Immature natural killer cell (primary cell): ENCODE data around the gene TCF3. TPM values are rescaled to one million over a fixed set of nuclear protein-coding genes. Genes with fewer than 3 reads are reported as not detected.
A peak's percentile ranks its signal among the peaks of the same experiment; 100 is the strongest.

ENCODE experiments used
- DNase-seq, 3 donors: peaks; one replicate each; pipeline ENCODE4 v3.0.0; 2022; ENCODE audit warnings: mixed read lengths in 1 of 3
- H3K27ac Mint-ChIP-seq, 6 donors: one replicate each; pipeline ENCODE4 v1.8.0; 2020; ENCODE audit warnings: mixed read lengths in 6 of 6, mild to moderate bottlenecking in 5 of 6, inconsistent platforms in 4 of 6, moderate library complexity in 3 of 6
- H3K27me3 Mint-ChIP-seq, 3 donors: one replicate each; pipeline ENCODE4 v1.8.0; 2020 to 2021; ENCODE audit warnings: low read depth in 3 of 3, mild to moderate bottlenecking in 3 of 3, mixed read lengths in 3 of 3, moderate library complexity in 3 of 3, inconsistent platforms in 1 of 3
- H3K36me3 Mint-ChIP-seq, 3 donors: one replicate each; pipeline ENCODE4 v1.8.0; 2020; ENCODE audit warnings: mixed read lengths in 3 of 3, inconsistent platforms in 2 of 3, mild to moderate bottlenecking in 2 of 3
- H3K4me1 Mint-ChIP-seq, 2 donors: one replicate each; pipeline ENCODE4 v1.8.0; 2020; ENCODE audit warnings: inconsistent platforms in 2 of 2, mild to moderate bottlenecking in 2 of 2, mixed read lengths in 2 of 2, moderate library complexity in 1 of 2
- H3K4me3 Mint-ChIP-seq, 5 donors: one replicate each; pipeline ENCODE4 v1.8.0; 2020; ENCODE audit warnings: mild to moderate bottlenecking in 5 of 5, mixed read lengths in 5 of 5, inconsistent platforms in 3 of 5, moderate library complexity in 3 of 5
- H3K9me3 Mint-ChIP-seq, 6 donors: one replicate each; pipeline ENCODE4 v1.8.0; 2020; ENCODE audit warnings: mild to moderate bottlenecking in 6 of 6, mixed read lengths in 6 of 6, inconsistent platforms in 4 of 6, moderate library complexity in 3 of 6
- polyA plus RNA-seq, 3 donors: library from polyadenylated mRNA; unstranded; fragments of 300-500 nt; fragmentation: Illumina TruSeq; gene quantifications; one replicate each; pipeline ENCODE4 v1.2.3, GENCODE V29; 2021

Gene TCF3
- polyA plus RNA-seq, 3 donors from 2014 or later, result 1.9 to 6.3 (median 6.0) TPM

GRCh38 chr19:1579222-1579621 is 73.2 kb downstream of the TCF3 start:
- Mint-ChIP-seq H3K27me3 (peaks cover 0 to 2% (median 0%) of the 10 kb centered on the region in 3 donors), H3K4me1 (no peaks in the 10 kb centered on the region), H3K27ac (no peak overlapping the region), H3K36me3 (peaks cover 0 to 8% (median 6%) of the 10 kb centered on the region in 3 donors), H3K9me3 (no peaks in the 10 kb centered on the region), H3K4me3 (no peak overlapping the region)
- no peak for DNase-seq

GRCh38 chr19:1577929-1578618 is 74.3 kb downstream of the TCF3 start:
- H3K9me3 Mint-ChIP-seq, result no peaks in the 10 kb centered on the region
- no peak overlapping the region for H3K27ac Mint-ChIP-seq
- peaks cover 0 to 2% (median 2%) of the 10 kb centered on the region in 3 donors for H3K27me3 Mint-ChIP-seq
- H3K4me1 Mint-ChIP-seq, result no peaks in the 10 kb centered on the region
- DNase-seq, result no peak
- H3K36me3 Mint-ChIP-seq, result peaks cover 0 to 6% (median 4%) of the 10 kb centered on the region in 3 donors
- H3K4me3 Mint-ChIP-seq, result no peak overlapping the region

- H3K27me3 Mint-ChIP-seq, result peaks cover 0 to 2% (median 2%) of the 10 kb centered on the region in 3 donors
- H3K4me1 Mint-ChIP-seq, result no peaks in the 10 kb centered on the region
- H3K4me3 Mint-ChIP-seq, result no peak overlapping the region
- peaks cover 0 to 6% (median 4%) of the 10 kb centered on the region in 3 donors for H3K36me3 Mint-ChIP-seq
- no peak for DNase-seq
- H3K9me3 Mint-ChIP-seq, result no peaks in the 10 kb centered on the region
- H3K27ac Mint-ChIP-seq, result no peak overlapping the region
Measured at GRCh38 chr19:1577090-1577928, 75.1 kb downstream of the TCF3 start.

- H3K9me3 Mint-ChIP-seq, result no peaks in the 10 kb centered on the region
- H3K4me1 Mint-ChIP-seq, result no peaks in the 10 kb centered on the region
- no peak overlapping the region for H3K27ac Mint-ChIP-seq
- no peak for DNase-seq
- H3K36me3 Mint-ChIP-seq, result peaks cover 0 to 6% (median 4%) of the 10 kb centered on the region in 3 donors
- peaks cover 2 to 3% (median 2%) of the 10 kb centered on the region in 3 donors for H3K27me3 Mint-ChIP-seq
- H3K4me3 Mint-ChIP-seq, result no peak overlapping the region
Measured at GRCh38 chr19:1576242-1577089, 75.9 kb downstream of the TCF3 start.

- DNase-seq, result no peak
- no peak overlapping the region for H3K4me3 Mint-ChIP-seq
- H3K4me1 Mint-ChIP-seq, result no peaks in the 10 kb centered on the region
- peaks cover 2 to 4% (median 2%) of the 10 kb centered on the region in 3 donors for H3K27me3 Mint-ChIP-seq
- peaks cover 0 to 4% (median 3%) of the 10 kb centered on the region in 3 donors for H3K36me3 Mint-ChIP-seq
- no peaks in the 10 kb centered on the region for H3K9me3 Mint-ChIP-seq
- H3K27ac Mint-ChIP-seq, result peak overlapping the region in 3 of 6 donors; percentile 46 to 90 (median 55)
Measured at GRCh38 chr19:1575323-1576241, 76.8 kb downstream of the TCF3 start.

- Mint-ChIP-seq H3K27ac (no peak overlapping the region), H3K9me3 (no peaks in the 10 kb centered on the region), H3K4me3 (no peak overlapping the region), H3K4me1 (no peaks in the 10 kb centered on the region), H3K27me3 (peaks cover 5 to 6% (median 6%) of the 10 kb centered on the region in 3 donors), H3K36me3 (no peaks in the 10 kb centered on the region)
- DNase-seq, result no peak
Measured at GRCh38 chr19:1574354-1575136, 77.9 kb downstream of the TCF3 start.

GRCh38 chr19:1572795-1573194 is 79.6 kb downstream of the TCF3 start:
- Mint-ChIP-seq H3K4me3 (no peak overlapping the region), H3K36me3 (no peaks in the 10 kb centered on the region), H3K27ac (no peak overlapping the region), H3K4me1 (no peaks in the 10 kb centered on the region), H3K27me3 (peaks cover 5 to 6% (median 6%) of the 10 kb centered on the region in 3 donors), H3K9me3 (no peaks in the 10 kb centered on the region)
- DNase-seq, result no peak

- Mint-ChIP-seq H3K27me3 (peaks cover 5 to 6% (median 6%) of the 10 kb centered on the region in 3 donors), H3K4me1 (no peaks in the 10 kb centered on the region), H3K9me3 (no peaks in the 10 kb centered on the region), H3K36me3 (no peaks in the 10 kb centered on the region), H3K27ac (no peak overlapping the region), H3K4me3 (no peak overlapping the region)
- no peak for DNase-seq
Measured at GRCh38 chr19:1571358-1571757, 81.1 kb downstream of the TCF3 start.

- Mint-ChIP-seq H3K4me1 (no peaks in the 10 kb centered on the region), H3K27me3 (peaks cover 4 to 6% (median 6%) of the 10 kb centered on the region in 3 donors), H3K9me3 (no peaks in the 10 kb centered on the region), H3K27ac (peak overlapping the region in 1 of 6 donors; percentile 78), H3K36me3 (no peaks in the 10 kb centered on the region), H3K4me3 (peak overlapping the region in 1 of 5 donors; percentile 44)
- DNase-seq, result no peak
Measured at GRCh38 chr19:1570836-1571235, 81.6 kb downstream of the TCF3 start.

GRCh38 chr19:1569997-1570396 is 82.4 kb downstream of the TCF3 start:
- Mint-ChIP-seq H3K4me3 (peak overlapping the region; percentile 44 to 69 (median 64)), H3K9me3 (no peaks in the 10 kb centered on the region), H3K36me3 (no peaks in the 10 kb centered on the region), H3K27ac (peak overlapping the region in 2 of 6 donors; percentile 49 to 54), H3K27me3 (peaks cover 3 to 6% (median 6%) of the 10 kb centered on the region in 3 donors), H3K4me1 (no peaks in the 10 kb centered on the region)
- no peak for DNase-seq

GRCh38 chr19:1568320-1569019 is 83.9 kb downstream of the TCF3 start, which contains the start of gene MEX3D:
TSS of gene MEX3D (minus strand) at chr19:1568325. CDS start at chr19:1568058, 267 bp downstream.
- H3K4me3 Mint-ChIP-seq, result peak within 1 kb of the TSS; percentile 30 to 61 (median 47)

More at GRCh38 chr19:1568320-1569019, 83.9 kb downstream of the TCF3 start, which contains the start of gene MEX3D:
- Mint-ChIP-seq H3K4me1 (no peaks in the 10 kb centered on the region), H3K27me3 (peaks cover 3 to 6% (median 6%) of the 10 kb centered on the region in 3 donors), H3K27ac (peak within 1 kb of the TSS in 1 of 6 donors; percentile 49), H3K9me3 (no peaks in the 10 kb centered on the region), H3K36me3 (no peaks in the 10 kb centered on the region)
- peak; percentile 73 to 81 (median 80) for DNase-seq
